GM18505 (cell line): ENCODE measurements around the gene STK24.
"Not testable (repeated sequence)": the region's sequence is repeated elsewhere in the genome, so short reads cannot be mapped to it uniquely, and the experiment has no call there.

Source experiments
- ATAC-seq: cut with Tn5 transposase; IDR thresholded peaks from one replicate; pipeline ENCODE4 v1.9.1; 2021; ENCODE audit not compliant: unreplicated experiment
- POLR2A ChIP-seq: IDR thresholded peaks from 4 replicates; pipeline ENCODE4 v1.6.1; 2011; ENCODE audit warnings: borderline replicate concordance; ENCODE audit not compliant: insufficient read depth, insufficient read length; ENCODE audit errors: extremely low read depth

Gene STK24

DNA sequence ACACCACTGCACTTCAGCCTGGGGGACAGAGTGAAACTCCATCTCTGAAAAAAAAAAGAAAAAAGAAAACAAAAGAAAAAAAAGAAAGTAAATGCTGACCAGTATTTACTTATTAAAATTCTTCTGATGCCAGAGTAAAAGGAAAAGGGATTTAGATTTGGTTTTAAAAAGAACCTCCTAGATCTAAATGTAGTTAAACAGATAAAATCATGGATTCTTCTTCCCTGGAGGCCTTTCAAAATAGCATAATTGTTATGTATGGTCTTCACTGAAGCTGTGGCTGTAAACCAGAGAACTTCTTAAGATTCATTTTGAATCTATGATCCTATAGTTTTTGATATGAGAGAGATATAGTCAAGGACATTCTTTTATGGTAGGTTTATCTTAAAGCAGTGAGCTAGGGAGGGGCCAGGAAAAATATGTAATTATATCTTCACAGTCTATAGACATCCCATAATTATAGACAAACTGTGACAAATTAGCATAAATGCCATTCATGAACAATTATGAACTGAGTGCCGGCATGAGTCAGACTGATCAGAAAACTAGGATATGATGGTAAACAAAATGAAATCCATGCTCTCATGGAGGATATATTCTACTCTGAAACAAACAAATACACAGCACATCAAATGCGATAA lies 14.9 kb upstream of the STK24 start:
- ATAC-seq, result no peak
- no peak for TF ChIP-seq POLR2A

DNA sequence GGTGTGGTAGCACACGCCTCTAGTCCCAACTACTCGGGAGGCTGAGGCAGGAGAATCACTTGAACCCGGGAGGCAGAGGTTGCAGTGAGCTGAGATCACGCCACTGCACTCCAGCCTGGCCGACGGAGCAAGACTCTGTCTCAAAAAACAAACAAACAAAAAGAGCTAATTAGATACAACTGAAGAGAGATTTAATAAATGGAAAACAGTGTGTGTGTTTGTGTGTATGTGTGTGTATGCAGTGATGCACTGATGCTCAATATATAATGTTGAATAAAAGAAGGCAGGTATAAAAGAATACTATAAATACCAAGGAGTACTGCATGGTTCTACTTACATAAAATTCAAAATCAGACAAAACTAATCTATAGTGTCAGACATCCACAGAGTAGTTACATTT lies 13.6 kb upstream of the STK24 start:
- not testable (repeated sequence) for ATAC-seq

DNA sequence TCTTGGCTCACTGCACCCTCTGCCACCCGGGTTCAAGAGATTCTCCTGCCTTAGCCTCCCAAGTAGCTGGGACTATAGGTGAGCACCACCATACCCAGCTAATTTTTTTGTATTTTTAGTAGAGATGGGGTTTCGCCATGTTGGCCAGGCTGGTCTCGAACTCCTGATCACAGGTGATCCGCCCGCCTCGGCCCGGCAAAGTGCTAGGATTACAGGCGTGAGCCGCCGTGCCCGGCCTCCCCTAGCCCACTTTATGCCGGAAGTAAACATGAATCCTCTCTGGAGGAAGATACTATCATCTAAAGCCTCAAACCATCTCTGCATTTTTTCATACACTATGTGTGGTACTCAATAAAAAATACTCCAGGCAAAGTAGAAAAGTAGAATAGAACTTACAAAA lies 12.6 kb upstream of the STK24 start:
- ATAC-seq, result not testable (repeated sequence)

DNA sequence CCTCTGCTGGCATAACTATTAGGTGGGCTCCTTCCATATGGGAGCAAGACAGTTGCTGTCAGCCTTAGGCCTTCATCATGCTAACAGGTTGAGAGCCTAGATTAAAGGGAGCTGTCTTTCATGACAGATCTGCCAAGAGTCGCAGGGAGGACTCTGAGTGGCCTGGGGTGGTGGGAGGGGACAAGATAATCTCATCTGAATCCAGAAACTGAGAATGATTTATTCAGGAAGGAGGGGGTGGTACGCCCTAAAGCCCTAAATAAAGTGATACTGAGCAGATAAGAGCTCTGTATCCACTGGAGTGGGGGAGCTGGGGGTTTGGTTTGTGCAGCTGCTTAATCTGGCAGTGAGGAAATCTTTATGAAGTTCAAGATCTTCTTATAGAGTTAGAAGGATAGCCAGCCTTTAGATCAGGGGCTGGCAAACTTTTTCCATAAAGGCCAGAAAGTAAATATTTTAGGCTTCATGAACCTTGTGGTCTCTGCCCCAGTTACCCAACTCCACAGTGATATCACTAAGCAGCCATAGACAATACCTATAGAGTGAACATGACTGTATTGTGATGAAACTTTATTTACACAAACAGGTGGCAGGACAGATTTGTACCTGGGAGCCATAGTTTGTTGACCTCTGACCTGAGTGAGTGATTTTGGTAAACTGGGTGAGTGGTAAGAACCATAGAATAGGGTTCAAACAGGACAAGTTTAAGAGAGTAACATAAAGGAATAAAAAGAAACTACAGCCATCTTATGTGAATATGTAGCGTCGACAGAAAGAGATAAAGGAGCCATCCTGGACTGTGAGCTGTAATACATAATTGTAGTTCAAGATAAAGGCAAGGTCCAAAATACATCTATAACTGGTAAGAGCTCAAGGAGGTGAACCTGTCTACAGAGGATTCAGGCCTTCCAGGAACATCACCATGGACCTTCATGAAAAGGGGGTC lies 9.8 kb upstream of the STK24 start:
- no peak for ATAC-seq

DNA sequence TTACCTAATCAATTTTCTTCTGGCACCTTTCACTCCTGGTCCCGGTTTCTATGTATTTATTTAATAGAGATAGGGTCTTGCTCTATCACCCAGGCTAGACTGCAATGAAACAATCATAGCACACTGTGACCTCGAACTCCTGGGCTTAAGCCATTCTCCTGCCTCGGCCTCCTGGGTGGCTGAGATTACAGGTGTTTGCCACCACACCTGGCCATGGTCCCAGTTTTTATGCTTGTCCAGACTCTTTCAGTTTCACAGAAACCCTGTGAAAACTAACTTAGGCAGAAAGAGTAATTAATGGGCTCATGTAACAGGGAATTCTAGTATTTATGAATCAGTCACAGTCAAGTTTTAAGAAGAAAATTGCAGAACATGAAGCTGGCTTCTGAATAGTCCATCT lies 9.0 kb upstream of the STK24 start:
- TF ChIP-seq POLR2A, result no peak
- ATAC-seq, result no peak

More for the DNA sequence above, 9.8 kb upstream of the STK24 start:
- no peak for TF ChIP-seq POLR2A

DNA sequence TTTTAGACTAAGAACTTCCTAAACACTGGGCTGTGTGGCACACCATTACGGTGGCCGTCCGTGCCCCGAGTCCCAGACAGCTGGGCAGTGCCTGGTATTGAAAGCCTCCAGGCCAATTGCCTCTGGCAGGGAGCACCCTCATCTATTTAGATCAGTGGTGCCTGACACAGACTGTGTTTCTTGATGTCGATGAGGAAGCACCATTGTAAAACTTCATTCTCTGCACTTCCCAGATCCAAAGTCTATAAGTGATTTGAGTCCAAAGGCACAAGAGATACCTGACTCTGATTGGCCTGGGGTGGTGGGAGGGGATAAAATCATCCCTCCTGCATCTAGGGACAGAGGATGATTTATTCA lies 8.5 kb upstream of the STK24 start:
- no peak for ATAC-seq
- no peak for TF ChIP-seq POLR2A

DNA sequence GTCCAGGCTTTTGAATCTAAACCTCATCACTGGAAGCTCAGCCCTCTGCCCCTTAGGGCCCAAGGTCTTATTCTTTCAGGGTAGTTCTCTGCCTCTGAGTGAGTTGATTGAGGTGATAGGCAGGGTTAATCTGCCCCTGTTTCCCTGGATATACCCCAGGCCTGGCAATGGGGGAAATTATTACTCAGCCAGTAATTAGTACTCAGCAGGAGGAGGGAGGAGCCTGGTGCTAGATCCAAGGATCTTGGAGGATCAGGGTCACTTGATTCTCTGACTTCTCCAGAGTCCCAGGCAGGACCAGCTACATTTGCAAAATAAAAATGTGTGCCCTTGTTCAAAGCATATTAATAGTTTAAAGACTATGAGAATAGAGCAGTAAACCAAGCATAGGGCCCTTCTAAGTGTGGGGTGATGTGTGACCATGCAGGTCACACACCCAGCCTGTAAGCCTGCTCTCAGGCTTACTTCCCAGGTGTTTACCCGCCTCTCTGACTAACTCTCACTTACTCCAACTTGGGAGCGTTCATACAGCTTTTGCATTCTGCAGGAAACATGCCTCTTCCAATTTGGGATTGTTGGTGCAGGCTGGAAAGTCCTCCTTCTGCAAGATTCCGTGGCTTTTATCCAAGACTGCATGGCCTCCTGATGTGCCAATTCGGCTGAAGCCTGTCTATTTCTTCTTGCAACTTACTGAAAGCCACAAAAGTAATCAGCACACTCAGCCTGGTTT lies 7.9 kb upstream of the STK24 start:
- no peak for TF ChIP-seq POLR2A
- ATAC-seq, result no peak

DNA sequence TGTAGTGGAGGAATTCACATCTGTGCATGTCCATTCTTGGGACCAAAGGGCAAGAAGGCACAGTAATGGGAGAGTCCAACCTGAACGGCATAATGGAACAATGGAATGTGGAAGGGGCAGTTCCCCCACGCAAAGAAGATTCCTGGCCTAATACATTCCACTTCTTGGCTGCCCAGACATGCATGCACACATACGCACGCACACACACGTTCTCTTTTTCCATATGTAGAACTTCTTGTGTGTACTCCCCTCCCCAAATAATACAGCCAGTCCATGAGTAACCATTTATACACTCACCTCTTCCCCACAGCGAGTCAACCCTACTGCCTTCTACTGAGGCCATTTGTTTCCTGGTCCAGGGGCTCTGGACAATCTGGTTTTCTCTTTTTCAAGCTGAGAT lies 6.0 kb upstream of the STK24 start:
- ATAC-seq, result no peak
- no peak for TF ChIP-seq POLR2A

DNA sequence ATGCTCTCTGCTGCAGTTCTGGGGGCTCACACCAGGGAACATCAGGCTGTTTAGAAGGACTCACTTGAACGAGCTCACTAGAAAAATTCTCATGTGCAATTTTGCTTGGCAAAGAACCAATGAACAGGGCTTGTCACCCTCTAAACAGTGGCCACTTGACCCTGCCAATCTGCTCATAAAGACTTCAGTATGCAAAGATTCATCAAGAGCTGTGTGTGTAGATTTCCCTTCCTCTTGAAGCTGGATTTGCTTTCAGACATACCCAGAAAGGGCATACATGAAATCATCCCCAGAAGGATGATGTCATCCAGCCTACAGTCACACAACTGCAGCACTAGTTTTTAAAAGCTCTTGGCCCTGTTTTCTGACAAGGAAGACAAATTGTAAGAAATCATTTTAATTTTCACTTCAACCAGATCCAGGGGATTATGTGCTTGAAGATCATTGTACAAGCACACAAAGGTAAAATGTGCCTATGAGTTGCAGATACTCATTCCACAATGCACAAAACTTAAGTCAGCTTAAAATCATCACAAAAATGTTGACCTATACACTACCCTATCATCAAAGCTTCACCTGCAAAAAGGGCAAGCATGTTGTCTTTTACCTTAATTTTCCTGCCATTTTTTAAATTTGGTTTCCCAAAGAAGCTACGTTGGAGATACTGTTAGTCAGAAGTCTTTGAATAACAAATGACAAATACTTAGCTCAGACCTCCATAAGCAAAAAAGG lies 5.2 kb upstream of the STK24 start:
- TF ChIP-seq POLR2A, result no peak
- no peak for ATAC-seq

DNA sequence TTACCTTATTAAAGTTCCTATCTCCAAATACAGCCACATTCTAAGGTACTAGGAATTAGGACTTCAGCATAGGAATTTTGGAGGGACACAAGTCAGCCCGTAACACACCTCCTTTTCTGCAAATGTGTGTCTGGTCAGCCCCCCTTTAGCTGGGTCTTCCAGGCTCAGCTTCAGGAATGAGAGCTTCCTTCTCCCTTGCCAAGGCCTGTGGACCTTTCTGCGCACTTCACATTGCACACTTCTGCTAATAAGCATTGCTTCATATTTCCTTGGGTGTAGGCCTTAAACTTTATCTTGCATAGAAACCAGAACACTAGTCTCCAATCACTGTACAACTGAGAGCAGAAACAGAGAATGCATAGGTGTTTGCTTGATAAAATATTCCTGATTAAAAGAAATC lies 4.5 kb upstream of the STK24 start:
- no peak for ATAC-seq
- TF ChIP-seq POLR2A, result no peak

DNA sequence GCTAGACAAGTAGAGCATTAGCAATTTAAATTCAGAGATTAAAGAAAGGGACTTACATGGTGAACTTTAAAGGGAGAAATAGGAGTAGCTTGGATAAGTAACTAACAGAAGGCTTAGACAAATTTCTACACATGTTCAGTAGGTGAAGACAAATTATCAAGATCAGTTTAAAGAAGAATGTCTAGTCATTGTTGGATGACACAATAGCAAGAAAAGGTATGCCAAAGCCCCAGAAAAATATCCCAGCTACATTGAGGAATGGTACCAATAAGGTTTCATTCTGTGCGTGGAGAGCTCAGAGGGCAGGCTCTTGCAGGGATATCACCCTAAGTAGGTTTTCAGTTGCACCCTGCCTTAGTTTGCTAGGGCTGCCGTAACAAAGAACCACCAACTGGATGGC lies 3.5 kb upstream of the STK24 start:
- no peak for ATAC-seq
- TF ChIP-seq POLR2A, result no peak

DNA sequence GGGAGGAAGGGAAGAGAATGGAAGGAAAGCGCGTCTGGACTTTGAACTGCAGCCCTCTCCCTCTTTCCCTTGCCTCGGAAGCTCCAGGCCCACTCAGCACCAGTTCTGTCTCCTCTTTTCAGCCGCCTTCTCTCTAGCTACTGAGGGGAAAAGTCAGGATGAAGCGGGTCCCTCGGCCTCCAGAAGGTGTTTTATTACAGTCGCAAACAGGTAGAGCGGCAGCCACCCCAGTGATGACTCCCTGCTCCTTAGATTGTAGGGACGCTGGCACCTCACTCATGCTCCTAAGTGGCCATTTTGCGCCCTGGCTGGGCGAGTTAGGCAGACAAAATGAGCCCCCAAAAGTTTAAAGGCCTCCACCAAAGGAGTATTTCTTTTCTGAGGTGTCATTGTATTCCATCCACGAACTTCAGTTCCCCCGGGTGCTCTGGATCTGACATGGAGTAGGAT lies 954 bp upstream of the STK24 start:
- ATAC-seq, result no peak
- TF ChIP-seq POLR2A, result no peak
